Right lobe of liver (tissue), 6 donors: Measurements from ENCODE around the gene CTNND1. TPM values are rescaled to one million over a fixed set of nuclear protein-coding genes. Genes with fewer than 3 reads are reported as not detected.

Experiments
- ATAC-seq, 4 donors: fragments of 200-7000 bp; cut with Tn5 transposase; one replicate each; pipeline ENCODE4 v1.9.1; 2020; ENCODE audit warnings: mild to moderate bottlenecking in 4 of 4, moderate library complexity in 4 of 4
- DNase-seq, 3 donors: peaks; one replicate each; pipeline ENCODE4 v3.0.0-alpha.2; 2020
- H3K27ac ChIP-seq, 3 donors: fragments of 200-600 bp; one replicate each; pipeline ENCODE4 v1.8.0; 2022
- H3K27me3 ChIP-seq, 2 donors: fragments of 200-600 bp; one replicate each; pipeline ENCODE4 v1.8.0; 2022
- H3K36me3 ChIP-seq, 4 donors: fragments of 200-600 bp; sonication (generic) in 1 of 4; one replicate each; pipeline versions ENCODE4 v1.5.1 to v1.8.0; 2017 to 2022; ENCODE audit warnings: control low read depth in 1 of 4
- H3K4me1 ChIP-seq, 4 donors: fragments of 200-600 bp; sonication (generic) in 1 of 4; one replicate each; pipeline versions ENCODE4 v1.5.1 to v1.8.0; 2017 to 2022; ENCODE audit warnings: control low read depth in 1 of 4
- H3K4me3 ChIP-seq, 3 donors: fragments of 200-600 bp; one replicate each; pipeline ENCODE4 v1.8.0; 2022
- H3K9me3 ChIP-seq, 4 donors: fragments of 200-600 bp; sonication (generic) in 1 of 4; one replicate each; pipeline versions ENCODE4 v1.5.1 to v1.8.0; 2017 to 2022; ENCODE audit warnings: control low read depth in 1 of 4
- POLR2A ChIP-seq: fragments of 450-650 bp; IDR thresholded peaks from one replicate; pipeline ENCODE4 v1.6.1; 2017; ENCODE audit warnings: antibody characterized with exemption, mild to moderate bottlenecking
- whole genome bisulfite sequencing: methylation state at CpG from one replicate; pipeline ENCODE4 v1.1.6; 2018; ENCODE audit warnings: low coverage, low lambda C conversion rate; ENCODE audit not compliant: insufficient coverage; ENCODE audit errors: missing lambda C conversion rate; 5-methylcytosine and 5-hydroxymethylcytosine counted together
- intact Hi-C, 2 donors: fragments of 100-400 bp; cut with DNase I; formaldehyde crosslinking; loops; one replicate each; pipeline versions ENCODE4 v1.11.2 to v1.14.1; 2022
- total RNA-seq, 6 experiments: library from RNA; depleted of rRNA in 2 of 6; stranded (reverse); fragments of >200 nt in 2 of 6; fragmentation: NEBNext Ultra II Directional in 3 of 6; extraction: Animal tissue kit (Norgen Biotek cat#: 25700) in 3 of 6; gene quantifications; one replicate each; pipeline versions ENCODE4 v1.1.0 to v1.2.4, GENCODE V29; 2016 to 2023
- TF ChIP-seq, protein P1 (sequence below), 4 donors: fragments of 200-600 bp in 3 of 4; fragments of 450-650 bp in 1 of 4; IDR thresholded peaks; one replicate each; pipeline versions ENCODE4 v1.5.1 to v1.8.0; 2016 to 2022; ENCODE audit warnings: antibody characterized with exemption in 4 of 4, mild to moderate bottlenecking in 2 of 4
- donor health status: DM: no; HTN: yes; CAD: no.
- donor health status: DM: no; HTN: no; CAD: no.
- donor health status: DM: no; HTN: no; CAD: no.
- donor health status: DM: no; HTN: yes; CAD: no.
- donor health status: DM: no; HTN: yes; CAD: no.

The CTNND1 gene
- total RNA-seq, 6 experiments from 2014 or later, result 62.3 to 123 (median 97.8) TPM

DNA sequence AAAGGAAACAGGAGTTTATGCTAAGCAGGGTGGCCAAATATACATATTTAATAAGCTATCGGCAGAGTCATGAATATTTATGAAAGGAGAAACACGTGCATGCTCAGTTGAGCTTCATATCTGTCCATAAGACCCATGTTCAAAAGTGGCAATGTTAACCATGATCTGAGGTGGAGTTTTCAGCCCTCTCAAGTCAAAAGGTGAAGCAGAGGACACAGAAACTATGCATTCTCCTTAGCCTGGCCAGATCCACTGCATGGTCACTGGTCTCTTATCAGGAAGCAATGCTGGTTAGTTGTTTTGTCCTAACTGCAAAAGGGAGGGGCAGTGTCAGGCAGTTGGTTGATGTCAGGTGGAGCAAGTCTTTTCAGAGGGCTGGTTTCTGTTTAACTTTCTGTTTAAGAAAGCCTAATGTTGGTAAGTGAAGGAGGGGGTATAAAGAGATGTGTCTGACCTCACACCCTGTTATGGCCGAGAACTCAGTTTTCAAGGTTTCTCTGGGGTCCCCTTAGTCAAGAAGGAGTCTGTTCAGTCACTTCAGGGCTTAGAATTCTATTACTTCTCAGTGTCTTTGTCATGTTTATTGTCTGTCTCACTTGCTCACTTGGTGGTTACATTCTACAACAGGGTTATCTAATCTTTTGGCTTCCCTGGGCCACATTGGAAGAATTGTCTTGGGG lies 25.8 kb upstream of the CTNND1 start:
- peaks cover 0 to 20% (median 6%) of the 10 kb centered on the region in 4 donors for H3K36me3 ChIP-seq
- no peaks in the 10 kb centered on the region for H3K9me3 ChIP-seq
- no peak overlapping the region for H3K27ac ChIP-seq
- DNase-seq (no peak), ATAC-seq (no peak)
- peaks cover 0 to 5% (median 0%) of the 10 kb centered on the region in 4 donors for H3K4me1 ChIP-seq
- no peak for TF ChIP-seq POLR2A
- TF ChIP-seq, protein P1, sequence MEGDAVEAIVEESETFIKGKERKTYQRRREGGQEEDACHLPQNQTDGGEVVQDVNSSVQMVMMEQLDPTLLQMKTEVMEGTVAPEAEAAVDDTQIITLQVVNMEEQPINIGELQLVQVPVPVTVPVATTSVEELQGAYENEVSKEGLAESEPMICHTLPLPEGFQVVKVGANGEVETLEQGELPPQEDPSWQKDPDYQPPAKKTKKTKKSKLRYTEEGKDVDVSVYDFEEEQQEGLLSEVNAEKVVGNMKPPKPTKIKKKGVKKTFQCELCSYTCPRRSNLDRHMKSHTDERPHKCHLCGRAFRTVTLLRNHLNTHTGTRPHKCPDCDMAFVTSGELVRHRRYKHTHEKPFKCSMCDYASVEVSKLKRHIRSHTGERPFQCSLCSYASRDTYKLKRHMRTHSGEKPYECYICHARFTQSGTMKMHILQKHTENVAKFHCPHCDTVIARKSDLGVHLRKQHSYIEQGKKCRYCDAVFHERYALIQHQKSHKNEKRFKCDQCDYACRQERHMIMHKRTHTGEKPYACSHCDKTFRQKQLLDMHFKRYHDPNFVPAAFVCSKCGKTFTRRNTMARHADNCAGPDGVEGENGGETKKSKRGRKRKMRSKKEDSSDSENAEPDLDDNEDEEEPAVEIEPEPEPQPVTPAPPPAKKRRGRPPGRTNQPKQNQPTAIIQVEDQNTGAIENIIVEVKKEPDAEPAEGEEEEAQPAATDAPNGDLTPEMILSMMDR (IDR thresholded peaks at IDR 0.05), result no peak
- 82% methylated on average over 3 of the region's 3 CpGs for WGBS
- H3K4me3 ChIP-seq, result no peak overlapping the region
- intact Hi-C loops, result no loop called here
- H3K27me3 ChIP-seq, result no peaks in the 10 kb centered on the region

DNA sequence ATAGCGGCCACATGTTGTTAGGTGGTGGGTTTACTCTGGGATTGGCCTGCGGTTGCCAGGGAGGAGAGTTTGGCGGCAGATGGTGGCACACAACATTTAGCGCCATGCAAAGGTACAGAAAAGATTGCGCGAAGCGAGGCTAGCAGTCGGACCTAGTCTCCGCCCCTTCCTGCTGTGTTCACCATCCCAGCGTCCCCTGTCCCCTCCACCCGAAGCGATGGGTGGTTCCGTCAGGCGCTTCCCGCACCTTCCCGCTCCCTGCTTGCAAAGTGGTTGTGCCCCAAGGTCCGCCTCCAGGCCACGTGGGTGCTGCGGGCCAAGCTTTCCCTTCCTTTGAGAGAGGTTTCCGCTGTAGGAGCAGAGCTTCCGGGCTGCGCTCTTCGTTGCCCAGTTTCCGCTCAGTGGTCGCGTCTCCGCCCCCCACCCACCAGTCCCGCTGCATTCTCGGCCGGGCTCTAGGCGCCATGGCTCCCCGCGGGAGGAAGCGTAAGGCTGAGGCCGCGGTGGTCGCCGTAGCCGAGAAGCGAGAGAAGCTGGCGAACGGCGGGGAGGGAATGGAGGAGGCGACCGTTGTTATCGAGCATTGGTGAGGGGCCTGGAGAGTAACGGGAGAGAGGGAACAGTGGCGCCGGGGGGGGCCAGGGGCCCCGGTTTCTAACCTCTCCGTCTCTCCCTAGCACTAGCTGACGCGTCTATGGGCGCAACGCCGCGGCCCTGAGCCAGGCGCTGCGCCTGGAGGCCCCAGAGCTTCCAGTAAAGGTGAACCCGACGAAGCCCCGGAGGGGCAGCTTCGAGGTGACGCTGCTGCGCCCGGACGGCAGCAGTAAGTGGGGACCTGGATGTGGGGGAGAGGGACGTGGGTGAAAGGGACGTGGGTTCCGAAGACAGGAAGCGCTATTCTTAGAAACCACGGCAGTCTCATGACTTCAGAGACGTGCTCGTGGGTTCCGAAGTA lies 20.2 kb upstream of the CTNND1 start, which contains the start of gene SELENOH:
Gene SELENOH, plus strand, starts transcription at position 360 of the 955 bp plus-strand sequence. Its CDS starts 105 bp downstream, at position 465.
- peaks cover 0 to 13% (median 5%) of the 10 kb centered on the region in 4 donors for H3K4me1 ChIP-seq
- peaks cover 0 to 42% (median 9%) of the 10 kb centered on the region in 4 donors for H3K36me3 ChIP-seq
- H3K27ac ChIP-seq, result peak within 1 kb of the TSS; percentile 78 to 87 (median 82)
- ATAC-seq (peak; percentile 99 to 100 (median 99)), DNase-seq (peak; percentile 96 to 98 (median 98))
- intact Hi-C loops, result no loop called here
- WGBS, result under 1% methylated on average over 38 of the region's 75 CpGs
- peak within 1 kb of the TSS; percentile 66 to 91 (median 76) for H3K4me3 ChIP-seq
- no peaks in the 10 kb centered on the region for H3K9me3 ChIP-seq
- TF ChIP-seq, protein P1 (IDR thresholded peaks at IDR 0.05), result no peak
- peak; percentile 94 for TF ChIP-seq POLR2A
- no peaks in the 10 kb centered on the region for H3K27me3 ChIP-seq

DNA sequence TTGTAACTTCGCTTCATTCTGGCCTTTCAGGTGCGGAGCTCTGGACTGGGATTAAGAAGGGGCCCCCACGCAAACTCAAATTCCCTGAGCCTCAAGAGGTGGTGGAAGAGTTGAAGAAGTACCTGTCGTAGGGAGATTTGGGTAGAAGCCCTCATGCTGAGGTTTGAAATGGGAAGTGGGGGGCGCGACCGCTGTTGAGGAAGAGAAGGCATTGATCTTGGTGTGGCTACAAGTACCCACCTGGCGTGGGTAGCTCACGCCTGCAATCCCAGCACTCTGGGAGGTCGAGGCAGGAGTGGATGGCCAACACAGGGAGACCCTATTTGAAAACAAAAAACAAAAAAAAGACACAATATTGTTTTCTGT lies 19.5 kb upstream of the CTNND1 start:
- Histone ChIP-seq H3K4me1 (peaks cover 0 to 13% (median 5%) of the 10 kb centered on the region in 4 donors), H3K4me3 (peak overlapping the region; percentile 66 to 91 (median 76)), H3K27me3 (no peaks in the 10 kb centered on the region), H3K36me3 (peaks cover 0 to 42% (median 9%) of the 10 kb centered on the region in 4 donors), H3K9me3 (no peaks in the 10 kb centered on the region), H3K27ac (peak overlapping the region; percentile 78 to 87 (median 82))
- WGBS, result 3% methylated on average over 10 of the region's 10 CpGs
- intact Hi-C loops, result no loop called here
- ATAC-seq, result no peak
- TF ChIP-seq, protein P1 (IDR thresholded peaks at IDR 0.05), result no peak
- TF ChIP-seq POLR2A, result no peak
- DNase-seq, result no peak

DNA sequence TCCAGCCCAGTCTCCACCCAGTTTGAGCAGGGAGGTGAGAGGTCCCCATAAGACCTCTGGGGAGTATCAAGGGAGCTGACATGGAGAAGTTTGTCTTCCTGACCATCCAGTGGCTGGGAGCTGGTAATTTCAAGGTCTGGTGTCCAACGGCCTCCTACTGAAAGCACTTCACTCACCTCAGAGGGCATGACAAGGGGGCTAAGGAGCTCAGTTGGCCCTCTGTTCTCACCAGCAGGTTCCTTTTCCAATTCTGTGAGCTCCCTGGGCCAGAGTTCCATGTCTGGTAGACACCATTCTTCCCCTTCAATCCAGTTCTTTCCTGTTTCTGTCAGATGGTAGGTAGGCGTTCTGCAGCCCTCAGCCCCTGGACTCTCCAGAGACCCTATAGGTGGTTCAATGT lies 17.2 kb upstream of the CTNND1 start:
- Histone ChIP-seq H3K9me3 (no peaks in the 10 kb centered on the region), H3K4me1 (peaks cover 0 to 13% (median 5%) of the 10 kb centered on the region in 4 donors), H3K27ac (no peak overlapping the region), H3K36me3 (peaks cover 0 to 22% (median 4%) of the 10 kb centered on the region in 4 donors), H3K27me3 (no peaks in the 10 kb centered on the region), H3K4me3 (no peak overlapping the region)
- intact Hi-C loops, result no loop called here
- DNase-seq (no peak), ATAC-seq (no peak)
- WGBS, result no CpG with 5 or more reads among the region's 2 CpGs
- no peak for TF ChIP-seq POLR2A
- TF ChIP-seq, protein P1 (IDR thresholded peaks at IDR 0.05), result no peak
